ENCODE results near the gene EEF1A2.

The EEF1A2 gene

DNA sequence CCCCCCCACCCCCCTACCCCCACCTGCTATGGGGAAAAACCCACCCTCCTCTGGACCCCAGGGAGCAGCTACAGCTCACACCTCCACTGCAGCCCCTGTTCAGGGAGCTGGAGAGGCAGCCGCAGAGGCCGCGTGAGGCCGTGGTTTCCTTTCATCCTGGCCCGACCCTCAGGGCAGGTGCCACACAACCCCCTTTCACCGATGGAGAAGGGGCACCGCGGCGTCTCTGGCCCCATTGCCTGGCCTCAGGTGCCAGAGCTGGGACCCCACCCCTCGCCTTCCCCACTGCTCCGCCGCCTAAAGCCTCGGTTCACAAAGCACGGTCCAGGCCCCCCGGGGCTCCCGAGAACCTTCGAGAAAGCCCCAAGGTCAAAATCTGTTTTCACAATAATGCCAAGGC is 14.6 kb downstream of the EEF1A2 start:
- DNase-seq = peak; percentile 46

DNA sequence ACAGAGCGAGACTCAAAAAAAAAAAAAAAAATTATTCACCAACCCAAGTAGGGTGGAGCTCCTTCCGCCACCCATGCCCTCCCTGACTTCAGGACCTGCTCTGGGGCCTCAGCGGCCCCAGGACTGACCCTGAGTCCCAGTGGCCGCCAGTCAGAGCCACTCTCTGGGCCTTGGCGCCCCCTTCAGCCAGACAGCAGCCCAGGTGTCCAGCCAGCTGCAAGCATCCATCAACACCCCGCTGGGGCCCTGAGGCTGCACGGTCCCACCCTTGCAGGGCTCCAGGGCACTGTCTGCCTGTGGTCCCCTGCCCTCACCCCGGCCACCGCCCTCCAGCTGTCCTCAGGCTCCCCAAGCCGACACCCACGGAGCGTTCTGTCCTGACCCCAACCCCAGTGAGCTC is 15.0 kb downstream of the EEF1A2 start:
- DNase-seq = peak; percentile 61

DNA sequence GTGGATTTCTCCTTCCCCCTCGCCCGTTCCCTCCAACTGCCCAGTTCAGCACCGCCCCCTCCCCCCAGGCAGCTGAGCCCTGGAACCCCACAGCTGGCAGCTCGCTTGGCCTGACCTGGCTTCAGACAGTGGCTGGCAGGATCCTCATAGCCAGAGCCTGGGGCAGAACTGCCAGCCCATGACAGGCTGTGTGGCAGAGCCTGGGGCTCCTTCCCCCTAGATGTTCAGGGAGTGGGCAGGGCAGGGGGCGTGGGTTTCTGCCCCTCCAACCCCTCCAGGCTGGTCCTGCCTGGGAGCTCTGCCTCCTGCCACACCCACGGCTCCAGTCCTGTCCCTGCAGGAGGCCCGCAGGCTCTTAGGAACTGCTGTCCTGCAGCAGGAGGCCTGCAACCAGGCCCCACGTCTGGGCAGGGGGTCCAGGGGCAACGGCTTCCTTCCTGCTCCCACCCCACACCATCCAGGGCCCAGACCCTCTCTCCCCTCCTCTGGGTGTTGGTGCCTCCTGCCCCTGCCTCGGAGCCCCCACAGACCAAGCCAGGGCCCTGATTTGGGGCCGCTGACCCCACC is 16.8 kb downstream of the EEF1A2 start:
- peak; percentile 20 for DNase-seq

DNA sequence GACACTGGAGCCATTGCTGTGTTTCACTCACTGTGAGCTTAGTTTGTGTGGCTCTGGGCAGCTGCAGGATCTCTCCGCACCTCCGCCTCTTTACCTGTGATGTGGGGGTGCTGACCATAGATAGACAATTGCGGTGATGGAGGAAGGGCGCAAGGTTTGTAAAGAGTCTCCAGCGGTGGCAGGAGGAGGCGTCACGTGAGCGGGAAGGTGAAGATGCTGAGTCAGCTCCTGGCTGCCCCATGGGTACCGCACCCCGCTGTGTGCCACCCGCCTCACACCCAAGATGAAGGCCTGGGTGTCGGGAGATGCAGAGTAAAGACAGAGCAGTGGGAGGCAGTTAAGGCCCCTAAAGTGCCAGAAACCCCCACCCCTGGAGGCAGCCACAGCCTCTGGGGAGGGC is 17.4 kb downstream of the EEF1A2 start:
- DNase-seq = no peak

DNA sequence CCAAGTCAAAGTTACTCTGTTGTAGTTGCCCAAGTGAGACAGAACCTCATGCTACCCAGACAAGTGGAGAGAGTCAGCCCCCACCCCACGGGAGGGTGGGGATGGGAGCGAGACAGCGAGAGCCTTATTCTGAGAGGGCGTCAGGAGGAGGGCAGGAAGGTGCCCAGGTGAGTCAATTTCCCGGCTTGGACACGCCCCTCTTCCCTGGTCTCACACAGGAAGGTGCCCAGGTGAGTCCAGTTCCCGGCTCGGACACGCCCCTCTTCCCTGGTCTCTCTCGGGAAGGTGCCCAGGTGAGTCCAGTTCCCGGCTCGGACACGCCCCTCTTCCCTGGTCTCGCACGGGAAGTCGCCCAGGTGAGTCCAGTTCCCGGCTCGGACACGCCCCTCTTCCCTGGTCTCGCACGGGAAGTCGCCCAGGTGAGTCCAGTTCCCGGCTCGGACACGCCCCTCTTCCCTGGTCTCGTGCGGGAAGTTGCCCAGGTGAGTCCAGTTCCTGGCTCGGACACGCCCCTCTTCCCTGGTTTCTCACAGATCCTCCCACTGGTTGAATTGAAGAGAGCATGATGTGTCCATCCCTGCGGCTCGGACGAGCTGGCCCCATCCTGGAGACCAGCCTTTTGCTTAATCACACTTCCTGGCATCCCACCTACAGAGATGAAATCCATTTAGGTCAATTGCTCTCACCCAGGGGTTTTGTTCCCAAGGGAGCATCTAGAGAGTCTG is 19.0 kb downstream of the EEF1A2 start:
- DNase-seq = peak; percentile 66

DNA sequence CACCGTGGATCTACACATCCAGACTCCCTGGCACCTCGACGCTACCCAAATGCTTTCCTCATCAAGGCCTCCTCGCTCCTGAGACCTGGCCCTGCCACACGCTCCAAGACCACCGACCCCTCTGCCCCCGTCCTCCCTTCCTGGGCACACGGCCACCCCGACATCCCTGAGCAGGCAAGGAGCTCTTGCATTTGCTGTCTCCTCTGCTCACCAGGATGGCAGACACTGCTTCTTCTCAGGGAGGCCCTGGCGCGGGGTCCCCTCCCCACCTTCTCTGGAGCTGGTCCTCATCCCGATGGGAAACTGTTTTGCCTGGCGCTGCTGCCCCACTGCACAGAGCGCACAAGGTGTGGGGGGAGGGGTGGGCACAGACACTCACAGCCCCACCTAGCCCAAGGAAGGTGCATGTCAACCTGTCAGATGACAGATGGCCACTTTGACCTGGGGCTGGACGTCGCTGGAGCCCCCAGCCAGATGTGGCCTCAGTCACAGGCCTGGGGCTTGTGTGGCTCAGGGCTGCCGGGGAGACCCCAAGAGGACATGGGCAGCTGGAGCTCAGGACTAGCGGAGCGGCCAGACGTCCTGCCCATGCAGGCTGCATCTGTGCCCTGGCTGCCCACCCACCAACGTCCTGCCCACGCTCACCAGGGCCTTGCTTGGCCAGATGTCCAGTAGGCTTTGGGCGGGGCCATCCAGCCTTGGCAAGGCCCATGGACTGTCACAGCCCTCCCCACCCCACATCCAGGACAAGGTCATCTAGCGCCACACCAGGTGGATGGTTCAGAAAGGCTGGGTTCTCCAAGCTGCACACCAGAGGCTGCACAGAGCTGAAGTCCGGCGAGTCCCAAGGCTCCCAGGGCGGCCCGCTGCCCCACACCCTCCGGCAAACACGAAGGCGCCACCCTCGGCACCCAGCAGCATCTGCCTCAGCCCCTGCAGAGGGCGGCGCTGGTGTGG is 20.3 kb downstream of the EEF1A2 start:
- DNase-seq = no peak

DNA sequence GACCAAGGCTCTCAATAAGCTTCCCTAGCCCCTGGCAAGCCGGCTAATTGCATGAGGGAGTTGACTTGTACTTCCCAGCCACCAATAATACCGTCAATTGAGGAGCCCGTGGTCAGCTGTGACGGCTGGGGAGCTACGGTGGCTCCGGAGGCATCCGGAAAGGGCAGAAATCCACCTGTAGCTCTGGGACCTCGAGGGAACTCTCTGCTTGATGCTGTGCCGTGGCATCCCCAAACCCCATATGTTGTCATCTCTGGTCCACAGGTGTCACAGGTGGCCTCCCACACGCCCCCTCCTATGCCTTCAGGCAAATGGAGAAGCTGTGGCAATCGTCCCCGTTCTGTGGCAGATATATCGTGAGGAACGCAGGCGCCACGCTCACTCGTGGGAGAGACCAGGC is 20.9 kb downstream of the EEF1A2 start:
- peak; percentile 14 for DNase-seq

DNA sequence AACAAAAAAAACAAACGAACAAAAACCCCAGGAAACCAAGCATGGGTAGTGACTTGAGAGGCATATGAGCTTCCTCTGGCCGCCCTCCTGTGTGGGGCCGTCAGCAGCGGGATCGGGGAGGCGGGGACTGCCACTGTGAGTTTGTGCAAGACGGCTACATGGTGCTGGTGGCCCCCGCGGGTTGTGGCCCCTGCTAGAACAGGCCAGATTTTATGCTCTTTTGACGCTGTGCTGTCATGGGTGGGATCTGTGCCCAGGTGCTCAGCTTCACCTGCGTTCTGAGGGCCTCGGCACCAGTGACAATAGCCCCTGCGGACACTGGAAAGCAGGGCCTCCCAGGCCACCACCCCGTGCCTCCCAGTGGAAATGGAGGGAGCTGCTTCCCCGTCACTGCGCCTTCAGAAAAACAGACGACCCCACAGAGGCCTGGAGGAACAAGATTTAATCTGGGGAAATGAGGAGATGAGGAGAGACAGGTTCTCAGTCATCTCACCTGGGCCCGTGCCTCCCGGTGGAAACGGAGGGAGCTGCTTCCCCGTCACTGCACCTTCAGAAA is 21.7 kb downstream of the EEF1A2 start:
- DNase-seq = no peak

DNA sequence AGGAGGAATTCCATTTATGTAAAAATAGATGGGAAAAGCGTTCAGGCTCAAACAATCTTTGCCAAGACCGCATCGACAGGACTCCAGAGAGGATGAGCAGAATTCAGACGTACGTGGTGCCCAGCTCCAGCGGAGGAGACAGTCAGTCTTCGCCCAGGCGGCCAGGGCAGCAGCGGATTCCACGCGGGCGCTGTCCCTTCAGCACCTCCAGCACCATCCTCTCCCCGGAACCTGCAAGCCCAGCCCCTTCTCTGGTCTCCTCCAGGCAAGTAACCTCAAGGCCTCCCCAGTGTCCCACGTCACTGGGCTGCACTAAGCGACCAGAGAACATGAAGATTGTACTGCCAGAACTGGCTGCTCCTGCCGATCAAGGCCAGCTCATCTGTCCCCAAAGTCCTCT is 23.7 kb downstream of the EEF1A2 start:
- no peak for DNase-seq

DNA sequence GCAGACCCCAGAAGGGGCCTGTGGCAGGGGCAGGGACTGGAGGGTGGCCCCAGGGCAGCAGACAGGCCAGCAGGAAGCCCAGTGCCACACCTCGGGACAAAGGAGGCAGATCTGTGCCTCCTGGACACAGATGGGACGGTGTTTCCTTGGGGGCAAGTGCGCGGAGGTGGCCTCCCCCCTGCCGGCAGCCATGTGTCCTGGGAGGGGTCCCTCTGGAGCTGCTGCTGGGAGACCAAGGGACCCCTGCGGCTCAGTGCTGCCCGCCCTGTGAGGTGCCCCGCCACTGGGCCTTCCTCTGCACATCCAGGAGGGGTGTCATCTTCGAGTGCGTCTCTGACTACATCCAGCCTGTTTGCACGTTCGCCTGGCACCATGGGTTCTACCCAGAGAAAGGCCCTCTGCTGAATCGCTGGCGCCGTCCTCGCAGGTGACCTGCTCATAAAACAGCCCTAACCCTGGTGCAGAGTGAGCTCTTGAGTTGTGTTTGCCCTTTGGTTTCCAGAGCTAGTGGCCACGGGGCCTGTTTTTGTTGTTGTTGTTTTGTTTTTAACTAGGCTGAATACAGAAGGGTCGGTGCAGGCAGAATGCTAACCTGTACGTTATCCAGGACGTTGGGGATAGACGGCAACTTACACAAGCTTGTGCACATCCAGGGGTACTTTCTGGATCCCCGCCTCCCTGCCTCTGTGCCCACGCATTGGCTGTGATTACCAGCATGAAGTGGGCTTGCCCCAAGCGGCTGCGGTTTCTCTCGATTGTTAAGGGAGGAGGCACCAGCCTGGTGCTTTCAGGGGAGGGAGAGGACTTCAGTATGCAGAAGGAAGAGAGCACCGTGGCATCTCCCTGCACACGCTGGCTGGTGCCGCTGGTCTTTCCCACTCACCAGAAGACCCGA is 25.1 kb downstream of the EEF1A2 start:
- DNase-seq = peak; percentile 14

DNA sequence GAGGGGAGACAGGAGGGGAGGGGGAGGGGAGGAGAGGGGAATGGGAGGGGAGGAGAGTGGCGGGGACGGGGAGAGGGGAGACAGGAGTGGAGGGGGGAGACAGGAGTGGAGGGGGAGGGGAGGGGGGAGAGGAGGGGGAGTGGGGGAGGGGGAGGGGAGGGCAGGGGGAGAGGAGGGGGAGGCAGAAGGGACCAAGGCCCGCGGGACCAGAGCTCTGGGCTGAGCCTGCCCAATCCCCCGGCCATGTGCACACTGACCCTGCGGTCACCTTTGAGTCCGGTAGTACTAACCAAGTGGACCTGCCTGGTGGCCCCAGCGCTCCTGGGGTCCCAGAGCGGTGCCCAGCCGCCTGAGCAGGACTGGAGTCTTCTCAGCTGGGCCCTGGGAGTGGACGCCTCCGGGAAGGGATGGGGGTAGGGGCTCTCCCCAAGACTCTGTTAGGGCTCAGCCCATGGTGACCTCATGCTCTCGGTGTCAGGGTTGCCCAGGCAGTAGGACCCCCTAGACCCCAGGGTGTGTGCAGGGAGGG is 26.0 kb downstream of the EEF1A2 start:
- no peak for DNase-seq

DNA sequence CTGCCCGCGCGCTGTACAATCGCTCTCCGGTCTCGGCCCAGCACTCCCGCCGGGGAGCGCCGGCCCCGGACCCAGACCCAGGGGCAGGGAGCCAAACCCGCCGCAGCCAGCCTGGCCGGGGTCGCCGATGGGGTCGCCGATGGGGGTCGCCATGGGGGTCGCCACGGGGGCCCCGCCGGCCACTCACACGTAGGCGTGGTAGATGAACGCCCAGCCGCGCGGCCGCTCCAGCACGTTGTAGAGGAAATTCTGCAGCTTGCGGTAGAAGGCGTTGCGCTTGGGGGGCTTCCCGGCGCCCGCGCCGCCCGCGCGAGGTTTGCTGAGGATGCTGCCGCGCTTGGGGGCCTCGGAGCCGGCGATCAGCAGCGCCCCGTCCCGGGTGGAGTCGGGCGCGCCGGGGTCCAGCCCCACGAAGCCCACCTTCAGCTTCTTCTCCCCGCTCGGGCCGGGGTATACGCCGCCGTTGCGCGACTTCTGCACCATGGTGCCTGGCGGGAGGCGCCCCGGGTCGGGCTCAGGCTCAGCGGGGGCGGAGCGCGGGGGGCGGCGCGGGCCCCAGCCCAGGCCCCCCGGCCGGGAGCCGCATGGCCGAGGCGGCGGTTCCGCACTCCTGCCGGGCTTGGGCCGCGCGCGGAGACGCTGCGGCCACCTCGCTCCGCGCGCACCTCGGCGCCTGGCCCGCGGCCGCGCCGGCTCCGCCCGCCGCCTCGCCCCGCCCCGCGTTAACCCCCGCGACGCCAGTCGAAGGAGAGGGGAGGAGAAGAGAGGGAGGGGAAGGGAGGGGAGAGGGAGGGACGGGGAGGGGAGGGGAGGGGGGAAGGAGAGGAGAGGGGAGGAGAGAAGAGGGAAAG is 26.7 kb downstream of the EEF1A2 start, which contains the start of gene KCNQ2:
Gene KCNQ2, minus strand, starts transcription at position 675 of the 851 bp plus-strand sequence. Its CDS starts 192 bp downstream, at position 483.
- DNase-seq = peak; percentile 71

DNA sequence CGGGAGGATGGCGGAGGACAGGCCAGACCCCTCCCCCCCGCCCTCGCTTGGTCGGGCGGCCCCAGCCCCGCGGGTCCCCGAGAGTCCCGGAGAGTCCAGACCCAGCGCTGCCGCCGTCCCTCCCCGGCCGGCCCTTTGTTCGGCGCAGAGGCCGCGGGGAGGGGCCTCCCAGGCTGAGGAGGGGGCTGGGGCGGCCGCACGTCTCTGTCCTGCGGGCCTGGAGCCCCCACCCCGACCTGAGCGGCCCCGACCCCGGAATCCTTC is 27.2 kb downstream of the EEF1A2 start:
- DNase-seq = peak; percentile 23

DNA sequence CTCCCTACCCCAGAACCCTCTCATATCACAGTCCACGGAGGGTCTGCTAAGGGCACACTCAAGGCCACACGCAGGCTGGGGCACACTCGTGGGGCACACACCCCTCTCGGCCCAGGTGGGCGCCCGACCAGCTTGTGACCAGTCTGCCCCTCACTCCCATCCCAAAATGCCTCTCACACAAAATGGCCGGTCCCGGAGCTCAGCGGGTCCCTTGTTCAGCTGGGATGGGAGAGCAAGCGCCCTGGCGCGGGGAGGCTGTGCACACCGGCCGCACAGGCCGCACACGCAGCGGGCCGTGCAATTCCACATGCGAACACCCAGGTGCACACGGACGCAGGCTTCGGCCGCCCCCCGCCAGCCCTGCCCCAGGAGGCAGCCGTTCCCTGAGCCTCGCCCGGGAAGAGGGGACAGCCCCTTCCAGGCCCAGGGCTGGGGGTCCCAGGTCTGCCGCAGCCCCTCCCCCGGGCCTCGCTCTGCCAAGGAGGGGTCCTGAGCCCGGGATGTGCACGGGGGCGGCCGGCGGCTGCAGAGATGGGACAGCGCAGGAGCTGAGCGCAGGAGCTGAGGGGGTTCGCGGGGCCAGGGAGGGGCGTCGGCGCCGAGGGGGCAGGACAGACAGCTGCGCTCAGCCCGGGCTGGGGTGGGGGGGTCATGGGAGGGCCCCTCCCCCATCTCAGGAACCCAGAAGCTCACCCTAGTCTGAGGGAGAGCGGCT is 27.7 kb downstream of the EEF1A2 start:
- no peak for DNase-seq

DNA sequence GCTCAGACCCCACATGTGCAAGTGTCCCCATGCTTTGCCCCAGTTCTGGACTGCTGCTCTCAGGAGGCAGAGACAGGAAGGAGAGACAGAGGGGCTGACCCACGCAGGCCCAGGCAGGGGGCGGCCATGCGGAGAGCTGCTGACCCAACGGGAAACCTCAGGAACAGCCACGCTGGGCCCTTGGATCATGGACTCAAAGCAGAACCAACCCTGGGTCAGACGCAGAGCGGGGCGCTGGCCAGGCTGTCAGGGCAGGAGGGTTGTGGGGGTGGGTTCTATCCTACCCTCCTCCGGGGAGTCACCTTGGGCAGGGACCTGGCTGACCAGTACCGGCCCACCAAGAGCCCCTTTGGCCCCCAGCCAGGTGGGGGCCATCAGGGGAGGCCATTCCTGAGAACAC is 28.5 kb downstream of the EEF1A2 start:
- no peak for DNase-seq

DNA sequence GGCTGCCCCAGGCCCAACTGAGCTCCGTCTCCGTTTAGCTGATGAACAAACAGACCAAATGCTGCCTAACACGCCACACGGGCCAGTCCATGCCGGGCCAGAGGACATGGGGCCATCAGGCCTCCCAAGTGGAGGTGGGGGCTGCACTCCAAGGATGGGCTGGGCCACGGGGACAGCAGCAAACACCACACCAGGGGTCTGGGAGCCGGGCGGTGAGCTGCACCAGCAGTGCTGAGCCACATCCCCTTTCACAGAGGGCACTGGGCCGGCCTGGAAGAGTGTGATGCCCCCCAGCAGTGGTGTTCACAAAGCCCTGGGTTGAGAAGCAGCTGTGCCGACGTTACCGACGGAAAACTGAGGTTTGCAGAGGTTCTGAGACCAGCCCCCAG is 29.2 kb downstream of the EEF1A2 start:
- no peak for DNase-seq

DNA sequence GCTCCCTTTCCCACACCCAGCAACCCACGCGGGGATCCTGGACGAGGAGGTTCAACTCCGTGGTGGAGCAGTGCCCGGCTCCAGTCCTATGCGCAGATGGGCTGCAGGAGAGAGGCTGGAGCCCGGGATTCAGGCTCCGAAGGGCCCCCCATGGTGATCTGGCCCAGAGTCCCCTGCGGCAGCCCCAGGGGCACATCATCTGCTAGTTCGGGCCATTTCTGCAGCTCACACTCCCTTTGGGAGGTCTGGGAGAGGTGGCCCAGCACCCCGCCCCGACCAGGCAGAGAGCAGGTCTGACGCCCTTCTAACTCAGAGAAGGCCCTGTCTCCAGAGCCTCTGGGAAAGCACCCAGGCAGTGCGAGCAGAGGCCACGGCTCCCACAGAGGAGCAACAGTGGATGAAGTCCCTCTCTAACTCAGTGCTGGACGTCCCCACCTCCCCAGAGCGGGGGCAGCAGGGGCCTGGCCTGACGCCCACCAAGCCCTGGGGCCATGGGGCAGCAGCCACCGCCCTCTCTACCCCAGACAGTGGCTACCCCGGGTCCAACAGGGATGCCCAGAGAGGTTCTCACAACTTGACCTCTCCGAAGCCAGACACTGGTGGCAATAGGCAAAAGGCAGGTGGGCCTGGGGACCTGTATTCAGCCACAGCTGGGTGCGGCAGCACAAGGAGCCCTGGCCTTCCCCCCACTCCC is 29.7 kb downstream of the EEF1A2 start:
- no peak for DNase-seq

DNA sequence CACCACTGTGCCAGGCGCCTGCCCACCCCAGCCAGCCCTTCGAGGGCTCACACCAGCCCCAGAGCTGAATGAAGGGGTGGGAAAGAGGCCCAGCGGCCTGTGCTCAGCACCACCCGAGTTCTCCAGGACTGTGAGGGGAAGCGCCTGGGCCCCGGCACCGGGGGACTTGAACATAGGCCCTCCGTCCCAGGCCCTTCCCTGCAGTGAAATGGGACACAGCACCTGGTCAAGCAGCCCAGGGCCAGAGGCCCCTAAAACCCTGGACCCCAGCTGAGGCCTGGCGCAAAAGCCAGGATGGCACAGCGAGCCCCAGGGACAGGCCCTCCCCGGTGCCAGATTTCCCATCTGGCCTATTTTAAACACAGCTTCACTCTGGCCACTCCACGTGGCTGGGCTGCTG is 30.5 kb downstream of the EEF1A2 start:
- no peak for DNase-seq

DNA sequence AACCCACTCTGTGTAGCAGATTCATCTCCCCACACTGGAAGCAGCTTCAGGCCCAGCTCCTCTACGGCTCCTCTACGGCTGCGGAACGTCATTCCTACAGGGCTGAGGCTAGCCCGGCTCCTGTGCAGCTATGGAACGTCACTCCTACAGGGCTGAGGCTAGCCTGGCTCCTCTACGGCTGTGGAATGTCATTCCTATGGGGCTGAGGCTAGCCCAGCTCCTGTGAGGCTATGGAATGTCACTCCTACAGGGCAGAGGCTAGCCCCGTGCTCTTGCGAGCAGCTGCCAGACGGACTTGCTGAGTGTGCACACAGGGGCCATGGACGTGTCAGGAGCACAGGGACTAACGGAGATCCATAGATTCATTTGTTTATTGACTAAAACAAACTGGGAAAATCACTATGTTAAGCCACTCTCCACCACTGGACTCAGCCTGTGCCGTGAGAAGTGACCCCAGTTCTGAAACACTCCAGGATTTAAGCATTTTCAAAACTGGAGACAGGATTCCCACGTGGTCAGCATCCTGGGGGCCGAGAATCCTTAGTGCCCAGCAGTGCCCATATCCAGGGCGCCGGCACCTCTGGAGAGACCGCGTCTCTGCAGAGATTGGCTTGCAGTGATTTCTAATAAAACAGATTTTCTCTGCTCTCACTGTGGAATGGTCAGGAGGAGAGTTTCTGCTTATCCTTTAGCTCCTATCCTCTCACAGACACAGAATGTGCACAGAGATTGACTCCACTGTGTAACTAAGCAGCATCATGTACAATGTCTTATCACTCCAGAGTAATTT is 31.4 kb downstream of the EEF1A2 start:
- no peak for DNase-seq
